Measurements from ENCODE around the gene MYT1.

MYT1 gene

GRCh38 chr20:64212755-64213154, 48.5 kb downstream of the MYT1 start:
- CTCF ChIA-PET: no interaction called here
- H3K4me3 Mint-ChIP-seq: no peak overlapping the region
- H3K27ac Mint-ChIP-seq: no peak overlapping the region
- DNase-seq: no peak
- no peaks in the 10 kb centered on the region for H3K9me3 Mint-ChIP-seq
- peaks cover 12% of the 10 kb centered on the region for H3K27me3 Mint-ChIP-seq
- H3K36me3 Mint-ChIP-seq: no peaks in the 10 kb centered on the region
- peaks cover 9% of the 10 kb centered on the region for H3K4me1 Mint-ChIP-seq

GRCh38 chr20:64214113-64214512, 49.9 kb downstream of the MYT1 start:
- no peak for DNase-seq
- no peaks in the 10 kb centered on the region for H3K9me3 Mint-ChIP-seq
- peaks cover 9% of the 10 kb centered on the region for H3K4me1 Mint-ChIP-seq
- no peak overlapping the region for H3K27ac Mint-ChIP-seq
- H3K27me3 Mint-ChIP-seq: peaks cover 12% of the 10 kb centered on the region
- no peaks in the 10 kb centered on the region for H3K36me3 Mint-ChIP-seq
- CTCF ChIA-PET: no interaction called here
- H3K4me3 Mint-ChIP-seq: no peak overlapping the region

- no peak overlapping the region for H3K27ac Mint-ChIP-seq
- H3K4me3 Mint-ChIP-seq: no peak overlapping the region
- no peaks in the 10 kb centered on the region for H3K36me3 Mint-ChIP-seq
- peaks cover 12% of the 10 kb centered on the region for H3K27me3 Mint-ChIP-seq
- DNase-seq: no peak
- H3K9me3 Mint-ChIP-seq: no peaks in the 10 kb centered on the region
- CTCF ChIA-PET: no interaction called here
- H3K4me1 Mint-ChIP-seq: peaks cover 9% of the 10 kb centered on the region
Observed at GRCh38 chr20:64214952-64215351, 50.7 kb downstream of the MYT1 start.

- Mint-ChIP-seq H3K36me3 (no peaks in the 10 kb centered on the region), H3K9me3 (no peaks in the 10 kb centered on the region), H3K4me1 (peaks cover 9% of the 10 kb centered on the region), H3K27me3 (peaks cover 12% of the 10 kb centered on the region), H3K27ac (no peak overlapping the region), H3K4me3 (no peak overlapping the region)
- CTCF ChIA-PET: no interaction called here
- no peak for DNase-seq
Observed at GRCh38 chr20:64216036-64216435, 51.8 kb downstream of the MYT1 start.

DNA sequence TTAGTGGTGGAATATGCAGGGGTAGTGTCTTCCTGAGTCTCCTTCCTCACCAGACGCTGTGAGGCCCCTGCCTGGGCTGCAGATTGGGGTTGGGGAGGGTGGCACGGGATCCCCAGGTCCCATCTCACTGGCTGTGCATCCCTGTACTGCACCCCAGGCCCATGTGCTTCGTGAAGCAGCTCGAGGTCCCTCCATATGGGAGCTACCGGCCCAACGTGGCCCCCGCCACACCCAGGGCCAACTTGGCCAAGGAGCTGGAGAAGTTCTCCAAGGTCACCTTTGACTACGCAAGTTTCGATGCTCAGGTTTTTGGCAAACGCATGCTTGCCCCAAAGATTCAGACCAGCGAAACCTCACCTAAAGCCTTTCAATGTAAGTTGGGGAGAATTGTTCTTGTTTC, 52.7 kb downstream of the MYT1 start:
- H3K4me1 Mint-ChIP-seq: peaks cover 9% of the 10 kb centered on the region
- CTCF ChIA-PET: no interaction called here
- peaks cover 15% of the 10 kb centered on the region for H3K27me3 Mint-ChIP-seq

DNA sequence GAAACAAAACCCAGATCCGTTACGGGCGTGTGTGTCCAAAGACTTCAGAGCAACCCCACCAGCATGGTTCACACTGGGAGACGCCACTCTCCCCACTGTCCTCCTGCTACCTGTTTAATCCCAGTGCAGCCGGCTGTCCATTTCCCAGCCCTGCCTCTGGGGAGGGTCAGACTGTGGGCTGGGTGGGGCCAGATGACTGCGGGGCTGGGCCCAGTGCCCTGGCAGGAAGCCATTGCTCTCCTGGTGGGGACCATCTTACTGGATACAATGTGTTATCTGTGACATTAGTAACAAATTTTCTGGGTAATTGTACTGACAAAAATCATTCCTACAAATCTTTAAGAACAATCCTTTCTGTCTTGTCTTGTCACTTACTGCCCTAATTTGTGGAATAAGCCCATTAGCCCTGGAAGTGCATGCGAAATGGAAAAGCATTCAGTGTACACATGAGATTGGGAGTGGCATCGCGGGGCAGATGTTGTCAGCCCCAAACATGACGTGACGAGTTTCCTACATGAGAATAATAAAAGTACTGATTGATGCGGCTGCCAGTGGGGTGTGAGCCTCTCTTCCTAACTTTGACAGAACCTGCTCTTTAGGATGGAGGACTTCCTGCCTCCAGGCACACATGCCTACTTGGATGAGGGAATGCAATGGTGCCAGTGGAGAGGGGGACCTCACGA, 53.4 kb downstream of the MYT1 start:
- CTCF ChIA-PET: no interaction called here
- Mint-ChIP-seq H3K4me1 (peaks cover 9% of the 10 kb centered on the region), H3K27ac (no peak overlapping the region), H3K9me3 (no peaks in the 10 kb centered on the region), H3K27me3 (peaks cover 15% of the 10 kb centered on the region), H3K4me3 (no peak overlapping the region), H3K36me3 (no peaks in the 10 kb centered on the region)
- DNase-seq: no peak

More for the DNA sequence above, 52.7 kb downstream of the MYT1 start:
- H3K4me3 Mint-ChIP-seq: no peak overlapping the region
- no peak overlapping the region for H3K27ac Mint-ChIP-seq
- H3K9me3 Mint-ChIP-seq: no peaks in the 10 kb centered on the region
- H3K36me3 Mint-ChIP-seq: no peaks in the 10 kb centered on the region
- DNase-seq: no peak

DNA sequence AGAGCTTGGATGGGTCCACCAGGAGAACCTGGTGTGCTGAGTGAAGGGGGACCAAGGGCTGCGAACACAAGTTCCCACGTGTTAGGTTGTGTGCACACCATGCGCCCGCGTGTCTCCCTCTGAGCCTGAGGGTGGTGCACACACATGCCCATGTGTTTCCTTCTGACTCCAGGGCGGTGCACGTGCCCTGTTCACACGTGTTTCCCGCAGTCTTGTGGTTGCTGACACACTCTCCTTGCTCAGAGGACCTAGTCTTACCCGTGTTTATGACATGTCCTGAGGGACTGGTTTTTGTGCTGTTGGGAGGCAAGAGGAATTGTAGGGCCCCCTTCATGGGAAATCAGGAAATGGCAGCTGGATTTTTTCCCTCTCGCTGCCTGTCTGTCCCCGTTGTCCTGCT, 55.0 kb downstream of the MYT1 start:
- no peak for DNase-seq

DNA sequence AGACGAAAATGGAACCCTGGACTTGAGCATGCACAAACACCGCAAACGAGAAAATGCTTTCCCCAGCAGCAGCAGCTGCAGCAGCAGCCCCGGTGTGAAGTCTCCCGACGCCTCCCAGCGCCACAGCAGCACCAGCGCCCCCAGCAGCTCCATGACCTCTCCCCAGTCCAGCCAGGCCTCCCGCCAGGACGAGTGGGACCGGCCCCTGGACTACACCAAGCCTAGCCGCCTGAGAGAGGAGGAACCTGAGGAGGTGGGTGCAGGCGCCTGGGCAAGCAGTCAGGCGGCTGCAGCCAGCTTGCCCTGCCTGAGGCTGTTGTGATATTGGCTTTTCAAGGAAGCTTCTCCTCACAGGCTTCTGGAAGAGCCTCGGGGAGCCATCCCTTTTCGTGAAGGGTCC, 55.5 kb downstream of the MYT1 start:
- H3K27ac Mint-ChIP-seq: no peak overlapping the region
- CTCF ChIA-PET: interaction anchor here (0.9 kb wide), 1 partner anchor 18 kb away, joined by 3 read pairs; no protein-coding TSS in a partner anchor

More for the DNA sequence above, 55.0 kb downstream of the MYT1 start:
- Mint-ChIP-seq H3K27me3 (peaks cover 15% of the 10 kb centered on the region), H3K4me3 (no peak overlapping the region), H3K36me3 (no peaks in the 10 kb centered on the region), H3K9me3 (no peaks in the 10 kb centered on the region), H3K27ac (no peak overlapping the region), H3K4me1 (peaks cover 9% of the 10 kb centered on the region)
- CTCF ChIA-PET: interaction anchor here (0.9 kb wide), 1 partner anchor 18 kb away, joined by 3 read pairs; no protein-coding TSS in a partner anchor

DNA sequence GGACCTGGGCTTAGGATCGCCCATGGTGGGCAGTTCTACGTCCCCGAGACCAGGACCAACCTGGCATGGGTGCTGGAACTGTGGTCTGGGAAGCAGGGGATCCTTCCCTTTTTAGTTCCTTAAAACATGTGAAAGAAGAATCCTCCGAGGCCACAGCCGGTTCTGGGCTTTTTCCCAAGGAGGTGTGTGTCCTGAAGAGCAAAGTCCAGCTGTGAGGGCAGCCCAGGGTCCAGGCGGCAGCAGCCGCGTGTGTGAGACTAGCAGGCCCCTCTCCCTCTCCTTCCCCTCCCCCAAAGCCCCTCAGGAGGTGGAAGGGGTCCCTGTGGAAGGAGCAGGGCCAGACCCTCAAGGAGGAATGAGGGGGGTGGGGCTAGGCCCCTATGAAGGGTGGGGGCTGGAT, 56.2 kb downstream of the MYT1 start:
- H3K4me1 Mint-ChIP-seq: peaks cover 5% of the 10 kb centered on the region
- no peak overlapping the region for H3K4me3 Mint-ChIP-seq
- H3K9me3 Mint-ChIP-seq: no peaks in the 10 kb centered on the region
- H3K36me3 Mint-ChIP-seq: no peaks in the 10 kb centered on the region
- CTCF ChIA-PET: no interaction called here
- DNase-seq: no peak
- no peak overlapping the region for H3K27ac Mint-ChIP-seq
- H3K27me3 Mint-ChIP-seq: peaks cover 15% of the 10 kb centered on the region

More for the DNA sequence above, 55.5 kb downstream of the MYT1 start:
- H3K9me3 Mint-ChIP-seq: no peaks in the 10 kb centered on the region
- peaks cover 15% of the 10 kb centered on the region for H3K27me3 Mint-ChIP-seq
- H3K4me3 Mint-ChIP-seq: no peak overlapping the region
- H3K36me3 Mint-ChIP-seq: no peaks in the 10 kb centered on the region
- no peak for DNase-seq
- H3K4me1 Mint-ChIP-seq: peaks cover 9% of the 10 kb centered on the region

- DNase-seq: no peak
- Mint-ChIP-seq H3K4me1 (peaks cover 5% of the 10 kb centered on the region), H3K4me3 (no peak overlapping the region)
Observed at GRCh38 chr20:64220891-64221527, 56.8 kb downstream of the MYT1 start.

GRCh38 chr20:64222291-64222735, 58.1 kb downstream of the MYT1 start:
- DNase-seq: no peak
- Mint-ChIP-seq H3K27ac (no peak overlapping the region), H3K4me1 (peaks cover 14% of the 10 kb centered on the region), H3K4me3 (no peak overlapping the region), H3K27me3 (peaks cover 15% of the 10 kb centered on the region), H3K36me3 (no peaks in the 10 kb centered on the region), H3K9me3 (no peaks in the 10 kb centered on the region)
- CTCF ChIA-PET: no interaction called here

More at GRCh38 chr20:64220891-64221527, 56.8 kb downstream of the MYT1 start:
- Mint-ChIP-seq H3K27ac (no peak overlapping the region), H3K36me3 (no peaks in the 10 kb centered on the region), H3K27me3 (peaks cover 15% of the 10 kb centered on the region), H3K9me3 (no peaks in the 10 kb centered on the region)
- CTCF ChIA-PET: no interaction called here

- H3K27me3 Mint-ChIP-seq: peaks cover 15% of the 10 kb centered on the region
- H3K9me3 Mint-ChIP-seq: no peaks in the 10 kb centered on the region
- H3K4me1 Mint-ChIP-seq: peaks cover 17% of the 10 kb centered on the region
- no peak for DNase-seq
- CTCF ChIA-PET: no interaction called here
- no peak overlapping the region for H3K27ac Mint-ChIP-seq
- H3K4me3 Mint-ChIP-seq: no peak overlapping the region
- H3K36me3 Mint-ChIP-seq: no peaks in the 10 kb centered on the region
Observed at GRCh38 chr20:64222851-64223525, 58.7 kb downstream of the MYT1 start.

GRCh38 chr20:64223526-64224067, 59.3 kb downstream of the MYT1 start:
- Mint-ChIP-seq H3K4me1 (peaks cover 22% of the 10 kb centered on the region), H3K9me3 (no peaks in the 10 kb centered on the region), H3K27me3 (peaks cover 17% of the 10 kb centered on the region), H3K4me3 (no peak overlapping the region), H3K27ac (no peak overlapping the region), H3K36me3 (no peaks in the 10 kb centered on the region)
- CTCF ChIA-PET: no interaction called here
- DNase-seq: no peak

DNA sequence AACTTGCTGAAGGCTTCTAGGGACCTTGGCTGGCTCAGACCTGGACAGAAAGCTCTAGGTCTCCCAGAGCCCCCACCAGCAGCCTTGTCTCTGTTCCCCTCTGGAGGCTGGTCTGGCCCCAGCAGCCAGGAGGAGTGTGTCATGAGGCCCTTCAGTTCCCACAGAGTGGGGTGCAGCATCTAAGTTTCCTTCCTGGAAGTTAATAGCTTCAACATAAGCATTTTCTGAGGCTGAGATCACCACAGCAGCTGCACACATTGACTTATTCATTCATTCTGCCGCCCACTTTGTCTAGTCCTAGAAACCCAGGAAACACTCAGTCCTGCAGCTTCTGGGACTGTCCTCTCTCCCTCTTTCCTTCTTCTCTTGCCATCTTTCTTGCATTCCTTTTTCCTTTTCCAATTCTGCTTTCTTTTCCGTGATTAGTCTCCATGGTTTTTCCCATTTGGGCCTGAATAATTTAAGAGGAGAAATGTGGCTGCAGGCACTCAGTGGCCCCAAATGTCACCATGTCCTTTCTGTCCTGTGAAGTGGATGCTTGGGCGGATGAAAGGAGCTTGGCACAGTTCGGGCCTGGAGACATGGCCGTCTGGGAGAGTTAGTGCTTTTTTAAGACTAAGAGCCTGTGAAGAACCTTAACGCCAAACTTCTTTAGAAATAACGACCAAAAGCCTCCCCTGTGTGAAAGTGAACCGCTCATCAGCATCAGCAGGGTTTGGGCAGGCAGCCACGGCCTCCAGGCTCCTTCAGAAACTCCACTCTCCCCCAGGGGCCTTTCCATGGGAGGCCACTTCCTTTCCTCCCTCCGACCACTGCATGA, 60.3 kb downstream of the MYT1 start:
- DNase-seq: no peak
- CTCF ChIA-PET: interaction anchor here (0.9 kb wide), 1 partner anchor 31 kb away, joined by 3 read pairs; the partner anchor contains the start of gene PCMTD2

More for the DNA sequence above, 60.3 kb downstream of the MYT1 start:
- Mint-ChIP-seq H3K27ac (no peak overlapping the region), H3K36me3 (no peaks in the 10 kb centered on the region), H3K4me1 (peaks cover 22% of the 10 kb centered on the region), H3K9me3 (no peaks in the 10 kb centered on the region), H3K4me3 (no peak overlapping the region), H3K27me3 (peaks cover 19% of the 10 kb centered on the region)
